Smooth muscle cell of the brain vasculature (primary cell): ENCODE data around the gene HSFX2.
A peak's percentile ranks its signal among the peaks of the same experiment; 100 is the strongest.
"Not testable (repeated sequence)": the region's sequence is repeated elsewhere in the genome, so short reads cannot be mapped to it uniquely, and the experiment has no call there.

Experiments used
- DNase-seq: peaks from one replicate; pipeline ENCODE4 v3.0.0-alpha.2; 2012; ENCODE audit warnings: low read depth, low spot score

Gene HSFX2

DNA sequence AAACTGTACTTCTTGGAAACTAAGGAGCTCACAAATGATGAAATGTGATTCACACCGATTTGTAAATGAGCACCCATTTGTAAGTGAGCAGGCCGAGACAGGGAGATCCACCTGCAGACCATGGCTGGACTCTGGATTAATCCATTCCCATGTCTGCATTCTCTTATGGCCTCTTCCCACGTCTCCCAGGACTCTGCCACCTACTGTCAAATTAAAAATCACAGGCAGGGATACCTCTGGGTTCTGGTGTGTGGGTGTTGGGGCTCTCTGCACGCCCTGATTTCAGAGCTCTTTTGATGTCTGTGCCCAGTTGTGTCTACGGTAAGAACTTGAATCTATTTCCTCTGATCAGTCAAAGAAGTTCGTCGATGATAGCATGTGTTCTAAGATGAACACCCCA is 4.1 kb downstream of the HSFX2 start:
- not testable (repeated sequence) for DNase-seq

DNA sequence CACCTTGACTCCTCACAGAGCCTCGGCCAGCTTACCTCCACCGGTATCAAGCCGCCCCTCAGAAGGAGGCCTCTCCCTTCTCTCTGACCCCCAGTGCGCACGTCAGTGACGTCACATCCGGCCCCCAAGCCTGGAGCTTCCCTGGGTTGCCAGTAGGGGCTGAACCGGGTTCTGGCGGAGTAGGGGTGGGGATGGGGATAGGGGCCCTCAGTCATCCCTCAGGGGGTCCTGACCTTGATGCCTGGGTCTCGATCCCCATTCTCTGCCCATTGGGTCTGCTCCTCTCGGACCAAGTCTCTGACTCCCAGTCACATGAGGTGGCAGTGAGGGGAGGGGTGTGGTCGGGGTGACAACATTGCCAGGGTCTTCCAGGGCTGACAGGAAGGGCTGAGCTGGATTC is 7.8 kb downstream of the HSFX2 start, which contains the start of gene MAGEA9B:
MAGEA9B (minus strand) TSS at position 101 of the 400 bp plus-strand sequence. CDS start 4,280 bp downstream, outside the sequence.
- not testable (repeated sequence) for DNase-seq

DNA sequence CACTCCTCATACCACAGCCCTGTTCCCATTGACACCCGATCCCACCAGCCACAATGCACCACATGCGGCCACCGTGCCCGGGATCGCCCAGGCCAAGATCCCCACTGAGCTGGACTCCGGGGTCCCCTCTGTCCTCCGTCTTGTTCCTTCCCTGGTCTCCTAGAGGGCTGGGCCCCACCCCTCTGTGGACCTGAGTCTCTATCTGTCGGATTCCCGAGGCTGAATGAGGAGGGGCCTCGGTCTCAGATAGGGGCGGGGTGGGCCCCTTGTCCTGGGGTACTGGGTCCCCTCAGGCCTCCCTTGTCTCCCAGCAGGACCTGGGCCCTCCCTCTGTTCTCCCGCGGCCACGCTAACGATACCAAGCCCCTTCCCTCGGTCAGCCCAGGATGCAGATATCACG is 9.5 kb downstream of the HSFX2 start:
- not testable (repeated sequence) for DNase-seq

DNA sequence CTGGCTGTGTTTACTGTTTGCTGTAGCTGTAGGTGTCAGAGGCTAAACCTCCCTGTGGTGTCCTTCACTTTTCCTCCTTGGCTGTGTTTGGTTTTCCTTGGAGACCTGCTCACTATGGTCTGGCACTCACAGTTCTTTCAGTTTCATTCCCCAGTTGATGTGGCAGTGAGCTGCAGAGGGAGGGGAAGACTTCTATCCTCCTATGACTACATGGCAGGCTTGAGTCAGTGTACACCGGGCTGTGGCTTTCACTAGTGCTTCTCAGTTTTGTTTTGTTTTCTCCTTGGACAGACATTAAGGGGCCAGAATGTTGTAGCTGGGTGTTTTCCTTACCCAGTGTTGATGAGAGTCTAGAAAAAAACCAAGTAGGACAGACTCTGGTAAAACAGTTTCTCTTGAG is 21.7 kb downstream of the HSFX2 start:
- DNase-seq: not testable (repeated sequence)

DNA sequence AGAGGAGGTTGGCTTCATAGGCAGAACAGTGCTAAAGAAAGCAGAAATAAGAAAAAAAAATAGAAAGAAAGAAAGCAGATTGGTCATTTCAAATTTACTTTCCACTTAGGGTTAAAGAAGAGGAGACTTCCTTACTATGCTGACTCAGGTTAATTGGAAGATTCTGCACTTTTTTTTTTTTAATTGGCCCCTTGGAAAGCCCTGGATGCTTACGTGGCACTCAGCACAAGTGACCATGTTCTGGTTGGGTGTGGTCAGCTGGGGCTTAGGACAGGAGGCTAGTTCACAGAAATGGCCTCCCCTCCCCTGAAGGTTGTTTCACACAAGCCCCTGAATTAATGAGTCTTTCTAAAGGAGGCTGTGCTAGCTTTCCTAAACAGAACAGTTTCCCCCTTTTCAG is 22.4 kb downstream of the HSFX2 start:
- DNase-seq: no peak

DNA sequence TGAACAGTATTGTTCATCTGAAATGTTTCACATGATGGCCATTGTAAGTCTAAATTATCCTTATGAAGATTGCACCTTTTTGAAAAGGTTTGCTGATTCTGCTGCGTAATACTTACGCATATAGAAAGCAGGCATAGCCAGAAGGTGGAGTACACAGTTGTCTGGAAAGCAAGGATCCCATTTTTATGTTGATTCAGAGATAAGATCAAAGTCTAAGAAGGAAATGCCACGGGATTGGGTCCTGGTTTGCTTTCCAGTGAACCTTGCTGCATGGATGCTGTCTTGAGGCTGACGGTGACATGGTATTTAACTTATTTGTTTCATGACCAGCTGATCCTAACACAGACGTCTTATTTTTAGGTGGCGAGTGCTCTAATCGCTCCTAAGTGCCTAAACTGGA is 23.3 kb downstream of the HSFX2 start:
- no peak for DNase-seq

DNA sequence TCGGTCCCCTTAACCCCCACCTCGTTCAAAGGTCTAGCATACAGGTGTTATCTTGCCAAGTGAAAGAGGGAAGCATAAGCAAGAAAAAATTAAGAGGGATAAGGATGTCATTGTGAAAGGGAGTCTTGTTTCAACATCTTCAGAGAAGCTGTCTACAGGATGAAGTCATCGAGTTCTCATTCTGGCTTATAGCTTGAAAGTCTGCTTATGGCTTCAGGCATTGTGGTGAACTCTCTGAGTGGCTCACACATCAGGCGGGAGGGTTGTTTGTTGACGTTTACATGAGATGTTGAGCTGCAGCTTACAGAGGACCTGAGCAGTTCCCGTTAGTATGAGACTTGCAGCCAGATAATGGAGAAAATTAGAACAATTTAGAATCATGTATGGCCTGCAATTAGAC is 24.4 kb downstream of the HSFX2 start:
- peak; percentile 6 for DNase-seq

DNA sequence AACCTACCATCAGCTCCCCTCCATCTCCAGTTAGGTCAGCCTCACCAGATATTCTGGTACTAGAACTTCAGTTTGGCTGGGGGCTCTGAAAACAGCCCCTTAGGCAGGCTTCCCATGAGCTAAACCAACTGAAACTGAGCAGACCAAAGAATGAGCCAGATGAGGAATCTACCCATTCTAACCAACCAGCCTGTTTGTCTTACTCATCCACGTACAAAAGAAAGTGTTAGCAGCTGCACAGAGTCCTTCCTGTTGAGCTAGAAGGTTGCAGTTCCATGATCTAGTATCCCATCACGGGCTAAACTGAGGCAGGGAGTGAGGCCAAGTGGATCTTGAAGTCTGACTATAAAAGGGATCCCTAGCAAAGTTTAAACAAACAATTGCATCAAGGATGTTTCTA is 25.3 kb downstream of the HSFX2 start:
- no peak for DNase-seq

DNA sequence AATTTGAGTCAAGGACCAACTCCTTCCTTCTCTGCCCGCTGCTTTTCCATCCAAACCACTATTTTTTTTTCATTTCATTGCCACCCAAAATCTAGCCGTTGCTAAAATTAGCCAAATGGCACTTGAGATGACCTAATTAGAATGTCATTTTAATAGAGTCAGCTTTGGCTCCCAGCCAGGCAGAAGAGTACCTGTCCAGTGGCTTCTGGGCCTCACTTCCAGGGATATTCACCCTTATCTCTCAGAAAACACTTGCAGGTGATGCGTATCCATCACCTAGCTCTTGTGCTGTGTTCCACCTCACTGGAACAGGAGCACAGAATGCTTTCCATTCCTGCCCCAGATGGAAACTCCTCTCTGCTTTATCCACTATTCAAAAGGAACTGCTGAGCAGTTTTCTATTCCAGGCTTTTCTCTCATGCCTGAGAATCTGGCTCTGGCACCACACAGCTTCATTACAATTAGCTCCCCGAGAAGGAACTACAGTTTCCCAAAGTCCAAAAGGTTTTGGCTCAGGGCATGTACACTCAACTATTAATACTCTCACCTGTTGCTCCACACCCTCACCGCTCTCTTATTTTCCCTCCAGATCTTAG is 26.3 kb downstream of the HSFX2 start:
- DNase-seq: no peak

DNA sequence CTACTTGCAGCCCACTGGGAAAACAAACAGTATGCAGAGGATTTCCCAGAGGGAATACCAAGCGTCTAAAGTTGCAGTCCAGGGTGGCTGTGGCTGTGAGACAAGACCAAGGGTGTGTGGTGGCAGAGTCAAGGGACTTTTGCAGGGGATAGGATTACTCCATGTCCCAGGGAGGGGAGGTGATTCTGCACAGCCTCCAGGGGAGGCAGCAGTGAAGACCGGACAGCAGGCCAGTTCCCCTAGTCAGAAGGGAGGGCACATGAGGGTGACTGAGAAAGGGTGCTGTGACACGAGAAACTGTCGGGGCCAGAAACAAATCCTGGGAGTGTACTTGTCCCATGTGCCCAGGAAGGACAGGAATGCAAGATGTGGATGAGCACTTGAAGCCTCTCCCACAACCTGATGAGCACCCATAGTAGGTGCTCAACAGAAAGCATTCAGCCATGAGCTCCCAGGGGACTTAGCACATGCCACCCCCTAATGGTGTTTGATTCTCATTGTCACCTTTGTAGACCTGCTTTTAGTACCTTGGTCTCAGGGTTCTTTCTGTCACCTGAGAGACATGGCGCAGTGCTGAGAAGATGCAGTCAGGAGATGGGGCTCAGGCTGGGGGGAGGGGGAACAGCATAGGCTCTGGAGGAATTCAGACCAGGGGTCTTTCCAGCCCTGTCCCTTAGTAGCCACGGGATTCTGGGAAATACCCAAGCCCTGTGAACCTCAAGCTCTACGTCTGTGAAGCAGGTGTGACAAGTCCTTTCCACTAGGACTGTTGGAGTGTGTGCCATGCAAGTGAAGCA is 27.3 kb downstream of the HSFX2 start:
- DNase-seq: no peak

DNA sequence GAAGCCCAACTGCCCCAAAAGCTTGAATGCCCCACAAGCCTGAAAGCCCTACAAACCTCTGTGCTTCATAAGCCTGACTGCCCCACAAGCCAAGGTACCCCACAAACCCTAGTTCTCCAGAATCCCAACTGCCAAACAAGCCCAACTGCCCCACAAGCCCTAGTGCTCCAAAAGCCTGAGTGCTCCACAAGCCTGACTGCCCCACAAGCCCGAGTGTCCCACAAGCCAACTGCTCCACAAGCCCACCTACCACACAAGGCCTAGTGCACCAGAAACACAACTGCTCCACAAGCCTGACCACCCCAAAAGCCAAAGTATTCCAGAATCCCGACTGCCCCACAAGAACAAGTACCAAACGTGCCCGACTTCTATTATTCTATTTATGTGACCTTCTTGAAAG is 31.8 kb downstream of the HSFX2 start:
- no peak for DNase-seq

DNA sequence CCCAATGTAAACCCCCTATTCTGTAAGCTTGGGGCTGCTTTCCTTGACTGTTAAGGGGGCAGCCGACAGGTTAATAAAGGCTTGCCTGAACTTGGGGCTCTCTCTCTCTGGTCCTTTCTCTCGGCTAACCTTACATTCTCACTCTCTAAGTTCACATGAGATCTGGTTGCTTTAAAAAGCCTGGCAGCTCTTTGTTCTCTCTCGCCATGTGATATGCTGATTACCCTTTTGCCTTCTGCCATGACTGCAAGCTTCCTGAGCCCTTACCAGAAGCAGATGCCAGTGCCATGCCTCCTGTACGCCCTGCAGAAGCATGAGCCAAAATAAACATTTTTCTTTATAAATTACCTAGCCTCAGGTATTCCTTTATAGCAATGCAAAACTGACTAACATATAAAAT is 39.9 kb downstream of the HSFX2 start:
- DNase-seq: not testable (repeated sequence)

DNA sequence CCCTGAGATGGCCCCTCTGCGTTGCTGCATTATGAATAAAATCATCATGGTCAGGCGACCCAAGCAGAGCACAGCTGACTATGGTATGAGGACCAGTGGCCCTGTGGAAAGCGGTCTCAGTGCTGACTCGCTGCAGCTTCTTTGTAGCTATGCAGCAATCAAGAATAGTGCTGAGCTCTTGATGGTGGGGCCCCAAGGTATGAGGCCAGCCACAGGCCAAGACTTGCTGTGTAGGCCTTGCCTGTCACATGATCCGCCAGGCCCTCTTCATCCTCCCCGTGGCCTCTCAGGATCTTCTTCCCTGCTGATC is 43.2 kb downstream of the HSFX2 start:
- not testable (repeated sequence) for DNase-seq

DNA sequence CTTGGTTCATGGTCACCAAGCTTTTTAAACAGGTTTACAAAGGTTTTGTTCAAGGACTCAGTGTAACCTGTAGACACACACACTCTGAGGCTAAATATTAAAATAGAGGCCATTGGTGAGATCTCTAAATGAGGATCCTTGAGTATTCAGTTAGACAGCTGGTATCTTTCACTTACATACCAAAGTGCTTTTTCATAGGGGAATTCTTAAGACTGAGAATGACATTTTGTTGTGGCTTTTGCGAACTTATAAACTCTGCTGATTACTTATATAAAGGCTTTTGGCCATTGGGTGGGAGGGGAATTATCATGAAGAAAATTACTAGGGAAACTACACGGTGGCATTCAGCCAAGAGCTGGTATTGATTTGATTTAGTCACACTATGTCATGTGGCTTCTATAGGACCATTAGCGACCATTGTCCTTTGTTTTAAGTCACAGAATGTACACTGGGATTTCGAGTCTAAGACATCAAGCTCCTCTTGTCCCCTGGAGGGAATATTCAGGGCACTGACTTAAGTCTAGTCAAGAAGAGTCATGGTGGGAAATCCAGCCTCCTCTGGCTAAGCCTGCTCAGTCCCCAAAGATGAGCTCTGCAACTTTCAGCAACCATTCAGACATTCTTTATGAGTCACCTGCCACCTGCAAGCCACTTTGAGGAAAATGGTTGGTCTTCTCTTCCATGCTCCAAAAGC is 43.7 kb downstream of the HSFX2 start:
- DNase-seq: not testable (repeated sequence)

DNA sequence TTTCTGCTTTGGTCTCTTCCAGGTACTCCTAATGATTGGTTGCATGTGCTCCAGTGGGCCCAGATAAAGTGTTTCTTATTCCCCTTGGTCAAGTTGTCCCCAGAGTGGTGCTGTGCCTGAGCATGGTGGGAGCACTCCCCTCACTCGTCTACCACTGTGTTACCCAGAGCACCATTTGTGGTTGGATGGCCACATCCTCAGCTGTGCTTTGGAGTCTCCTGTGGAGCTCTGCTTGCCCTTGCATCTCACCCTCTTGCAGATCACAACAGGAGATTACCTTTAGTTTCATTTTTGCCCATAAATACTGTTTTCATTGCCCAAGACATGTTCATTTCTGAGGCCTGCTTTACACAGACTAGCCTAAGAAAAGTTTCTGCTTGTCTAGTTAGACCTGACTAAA is 44.7 kb downstream of the HSFX2 start:
- not testable (repeated sequence) for DNase-seq

DNA sequence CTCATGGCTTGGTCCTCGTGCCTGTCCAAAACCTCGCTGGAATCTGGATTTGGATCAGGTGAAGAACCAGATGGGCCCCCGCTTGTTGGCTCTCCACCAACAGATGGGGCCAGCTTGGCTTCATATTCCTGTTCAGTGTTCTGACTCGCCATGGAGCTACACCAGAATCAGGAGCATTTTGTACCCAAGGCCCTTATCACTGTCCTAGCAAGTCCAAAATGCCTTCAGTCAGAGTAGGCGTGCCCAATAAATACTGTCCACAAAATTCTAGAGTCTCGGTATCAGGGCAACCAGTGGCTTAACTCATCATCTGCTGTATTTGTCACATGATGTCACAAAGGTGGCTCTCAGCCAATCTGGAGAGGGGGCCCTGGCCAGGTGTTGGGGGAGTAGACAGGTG is 45.4 kb downstream of the HSFX2 start, which contains the start of gene HSFX3:
HSFX3 (minus strand) TSS at position 224 of the 400 bp plus-strand sequence; CDS start at position 152, 72 bp downstream.
- DNase-seq: not testable (repeated sequence)

DNA sequence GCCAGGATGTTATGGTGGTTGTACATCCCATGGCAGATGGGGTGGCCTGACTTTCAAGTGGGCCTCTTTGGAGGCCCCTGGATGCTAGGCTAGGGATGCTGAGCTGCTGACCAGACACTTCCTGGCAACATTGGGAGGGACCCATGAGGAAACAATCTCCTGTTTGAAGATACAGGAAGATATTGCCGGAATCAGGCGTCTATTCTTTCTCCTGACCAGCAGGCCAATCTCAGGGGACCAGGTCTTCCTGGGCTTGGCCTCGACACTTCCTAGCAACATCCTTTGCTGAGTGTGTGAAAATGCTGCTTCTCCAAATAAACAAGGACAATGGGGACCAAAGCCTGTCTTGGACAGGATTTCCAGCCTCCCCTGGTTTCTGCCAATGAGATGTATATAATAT is 47.3 kb downstream of the HSFX2 start:
- DNase-seq: not testable (repeated sequence)

DNA sequence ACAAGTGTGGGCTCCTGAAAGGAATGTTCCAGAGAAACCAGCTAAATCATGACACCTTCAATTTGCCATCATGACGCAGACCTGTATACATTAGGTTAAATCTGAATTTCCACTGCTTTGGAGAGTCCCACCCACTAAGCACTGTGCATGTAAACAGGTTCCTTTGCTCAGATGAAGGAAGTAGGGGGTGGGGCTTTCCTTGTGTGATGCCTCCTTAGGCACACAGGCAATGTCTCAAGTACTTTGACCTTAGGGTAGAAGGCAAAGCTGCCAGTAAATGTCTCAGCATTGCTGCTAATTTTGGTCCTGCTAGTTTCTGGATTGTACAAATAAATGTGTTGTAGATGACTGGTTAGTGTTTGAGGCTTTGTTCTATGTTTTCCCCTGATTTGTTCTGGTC is 48.2 kb downstream of the HSFX2 start:
- not testable (repeated sequence) for DNase-seq

DNA sequence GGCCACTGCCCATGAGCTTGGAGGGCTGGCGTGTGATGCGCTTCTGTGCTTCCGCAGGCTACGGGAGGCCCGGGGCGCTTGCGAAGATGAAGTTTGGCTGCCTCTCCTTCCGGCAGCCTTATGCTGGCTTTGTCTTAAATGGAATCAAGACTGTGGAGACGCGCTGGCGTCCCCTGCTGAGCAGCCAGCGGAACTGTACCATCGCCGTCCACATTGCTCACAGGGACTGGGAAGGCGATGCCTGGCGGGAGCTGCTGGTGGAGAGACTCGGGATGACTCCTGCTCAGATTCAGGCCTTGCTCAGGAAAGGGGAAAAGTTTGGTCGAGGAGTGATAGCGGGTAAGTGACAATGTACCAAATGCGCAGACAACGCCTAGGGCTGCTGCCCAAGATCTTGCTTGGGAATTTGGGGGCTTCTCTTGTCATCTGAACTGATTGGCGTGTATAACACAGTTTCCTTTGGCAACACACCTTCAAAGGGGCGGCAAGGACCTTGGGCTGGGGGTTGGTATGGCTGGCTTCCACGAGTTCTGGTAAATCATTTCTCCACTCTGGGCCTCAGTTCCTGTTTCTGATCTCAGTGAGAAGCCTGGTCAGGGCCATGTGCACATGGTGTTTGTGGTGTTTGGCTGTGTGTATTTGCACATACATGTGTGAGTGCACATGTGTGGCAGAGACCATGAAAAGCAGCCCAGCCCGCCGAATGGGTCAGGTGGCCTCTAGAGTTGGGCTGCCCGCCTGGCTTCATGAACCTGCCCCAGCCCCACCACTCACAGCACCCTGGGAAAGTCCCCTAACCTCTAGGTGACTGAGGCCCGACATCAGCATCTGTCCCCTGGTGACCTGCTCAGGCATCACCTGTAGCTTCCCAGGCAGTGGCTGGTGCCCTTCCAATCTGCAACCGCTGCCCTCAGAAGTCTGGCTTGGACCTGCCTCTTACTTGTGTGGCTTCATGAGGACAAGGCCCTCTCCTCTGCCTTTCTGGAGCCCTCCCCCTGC is 49.3 kb downstream of the HSFX2 start:
- DNase-seq: not testable (repeated sequence)
